Left hindlimb (tissue), 1 donor: ENCODE data around the gene ZC2HC1B.

Experiments used
- DNase-seq: peaks from one replicate; pipeline ENCODE4 v3.0.0-alpha.2; 2018

ZC2HC1B gene

GRCh38 chr6:143936347-143936746 lies 72.1 kb downstream of the ZC2HC1B start:
- no peak for DNase-seq

- no peak for DNase-seq
Observed at GRCh38 chr6:143936778-143937667, 72.7 kb downstream of the ZC2HC1B start.

- no peak for DNase-seq
Observed at GRCh38 chr6:143937668-143937970, 73.3 kb downstream of the ZC2HC1B start.

- no peak for DNase-seq
Observed at GRCh38 chr6:143939364-143939763, 75.1 kb downstream of the ZC2HC1B start.

GRCh38 chr6:143940011-143940597 lies 75.8 kb downstream of the ZC2HC1B start:
- no peak for DNase-seq

- no peak for DNase-seq
Observed at GRCh38 chr6:143941852-143942627, 77.8 kb downstream of the ZC2HC1B start.

GRCh38 chr6:143948208-143948607 lies 83.9 kb downstream of the ZC2HC1B start:
- DNase-seq: no peak

GRCh38 chr6:143949535-143949934 lies 85.3 kb downstream of the ZC2HC1B start:
- DNase-seq: no peak

GRCh38 chr6:143949962-143950361 lies 85.7 kb downstream of the ZC2HC1B start:
- DNase-seq: no peak

- no peak for DNase-seq
Observed at GRCh38 chr6:143950875-143951274, 86.6 kb downstream of the ZC2HC1B start.

GRCh38 chr6:143952060-143952778 lies 87.9 kb downstream of the ZC2HC1B start:
- no peak for DNase-seq

- DNase-seq: no peak
Observed at GRCh38 chr6:143952947-143953701, 88.8 kb downstream of the ZC2HC1B start.

GRCh38 chr6:143953922-143954321 lies 89.6 kb downstream of the ZC2HC1B start:
- DNase-seq: no peak

GRCh38 chr6:143955971-143956370 lies 91.7 kb downstream of the ZC2HC1B start:
- DNase-seq: no peak

- no peak for DNase-seq
Observed at GRCh38 chr6:143957679-143958274, 93.5 kb downstream of the ZC2HC1B start.

- DNase-seq: no peak
Observed at GRCh38 chr6:143958839-143959399, 94.6 kb downstream of the ZC2HC1B start.

GRCh38 chr6:143959927-143960326 lies 95.7 kb downstream of the ZC2HC1B start:
- DNase-seq: no peak

- DNase-seq: no peak
Observed at GRCh38 chr6:143961066-143961465, 96.8 kb downstream of the ZC2HC1B start.

GRCh38 chr6:143961886-143962878 lies 97.9 kb downstream of the ZC2HC1B start:
- peak; percentile 61 for DNase-seq
